ENCODE data around the gene SLC44A1.
A peak's percentile ranks its signal among the peaks of the same experiment; 100 is the strongest.

Gene SLC44A1

GRCh38 chr9:105242062-105242461 lies 2.4 kb upstream of the SLC44A1 start:
- TF ChIP-seq CTCF (IDR thresholded peaks at IDR 0.05; ENCODE audit: low read depth, low read length), result no peak
- no peak overlapping the region for H3K4me3 ChIP-seq (ENCODE audit: low read depth, low read length)

- no peak for TF ChIP-seq CTCF (IDR thresholded peaks at IDR 0.05; ENCODE audit: low read depth, low read length)
- peak overlapping the region; percentile 36 for H3K4me3 ChIP-seq (ENCODE audit: low read depth, low read length)
Measured at GRCh38 chr9:105242557-105242956, 1.9 kb upstream of the SLC44A1 start.

GRCh38 chr9:105243015-105243686 lies 1.3 kb upstream of the SLC44A1 start:
- TF ChIP-seq CTCF (IDR thresholded peaks at IDR 0.05; ENCODE audit: low read depth, low read length), result no peak

GRCh38 chr9:105244734-105245028 lies 230 bp downstream of the SLC44A1 start:
- TF ChIP-seq CTCF (IDR thresholded peaks at IDR 0.05; ENCODE audit: low read depth, low read length), result no peak
- peak overlapping the region; percentile 81 for H3K4me3 ChIP-seq (ENCODE audit: low read depth, low read length)

More at GRCh38 chr9:105243015-105243686, 1.3 kb upstream of the SLC44A1 start:
- peak overlapping the region; percentile 36 for H3K4me3 ChIP-seq (ENCODE audit: low read depth, low read length)

- TF ChIP-seq CTCF (IDR thresholded peaks at IDR 0.05; ENCODE audit: low read depth, low read length), result no peak
- H3K4me3 ChIP-seq (ENCODE audit: low read depth, low read length), result peak overlapping the region; percentile 81
Measured at GRCh38 chr9:105245029-105245890, 809 bp downstream of the SLC44A1 start.

GRCh38 chr9:105245891-105246161 lies 1.4 kb downstream of the SLC44A1 start:
- peak overlapping the region; percentile 81 for H3K4me3 ChIP-seq (ENCODE audit: low read depth, low read length)
- no peak for TF ChIP-seq CTCF (IDR thresholded peaks at IDR 0.05; ENCODE audit: low read depth, low read length)

GRCh38 chr9:105246656-105247173 lies 2.3 kb downstream of the SLC44A1 start:
- no peak for TF ChIP-seq CTCF (IDR thresholded peaks at IDR 0.05; ENCODE audit: low read depth, low read length)
- no peak overlapping the region for H3K4me3 ChIP-seq (ENCODE audit: low read depth, low read length)
